DOHH2 (cell line): ENCODE measurements around the gene SLC16A10.

Experiments
- H3F3A ChIP-seq: fragments of 200-600 bp; sonication (generic), shearing (Covaris generic); 2 replicates; pipeline ENCODE4 v1.6.0; 2016; ENCODE audit warnings: antibody characterized with exemption, mild to moderate bottlenecking; ENCODE audit not compliant: control insufficient read depth, insufficient read depth
- H3K27ac ChIP-seq: fragments of 200-600 bp; sonication (generic); 2 replicates; pipeline ENCODE4 v1.5.1; 2014; ENCODE audit warnings: low read depth, mild to moderate bottlenecking, low read length, moderate library complexity
- H3K27me3 ChIP-seq: fragments of 200-600 bp; sonication (generic); 2 replicates; pipeline ENCODE4 v1.6.1; 2014; ENCODE audit warnings: mild to moderate bottlenecking, low read length, mixed read lengths; ENCODE audit not compliant: control insufficient read depth
- H3K36me3 ChIP-seq: fragments of 200-600 bp; sonication (generic); 2 replicates; pipeline ENCODE4 v1.6.1; 2014; ENCODE audit warnings: mild to moderate bottlenecking, low read length, moderate library complexity, mixed read lengths; ENCODE audit not compliant: control insufficient read depth
- H3K4me1 ChIP-seq: fragments of 200-600 bp; sonication (generic); 2 replicates; pipeline ENCODE4 v1.6.1; 2014; ENCODE audit warnings: mild to moderate bottlenecking, low read length, mixed read lengths; ENCODE audit not compliant: control insufficient read depth
- H3K4me2 ChIP-seq: fragments of 200-600 bp; sonication (generic); 2 replicates; pipeline ENCODE4 v1.6.0; 2014; ENCODE audit warnings: mild to moderate bottlenecking, low read length, moderate library complexity
- H3K4me3 ChIP-seq: fragments of 200-600 bp; sonication (generic); 2 replicates; pipeline ENCODE4 v1.5.1; 2014; ENCODE audit warnings: mild to moderate bottlenecking, low read length, mixed read lengths
- H3K79me2 ChIP-seq: fragments of 200-600 bp; sonication (generic); 2 replicates; pipeline ENCODE4 v1.6.1; 2014; ENCODE audit warnings: mild to moderate bottlenecking, low read length, mixed read lengths; ENCODE audit not compliant: control insufficient read depth
- H3K9me2 ChIP-seq: fragments of 200-600 bp; sonication (generic); replicated peaks from 2 replicates; pipeline ENCODE4 v1.6.1; 2014; ENCODE audit warnings: mild to moderate bottlenecking, low read length, mixed read lengths; ENCODE audit not compliant: control insufficient read depth
- H3K9me3 ChIP-seq: fragments of 200-600 bp; sonication (generic); 2 replicates; pipeline ENCODE4 v1.6.1; 2014; ENCODE audit warnings: antibody characterized with exemption, low read length, mixed read lengths; ENCODE audit not compliant: control insufficient read depth, insufficient read depth
- H4K20me1 ChIP-seq: fragments of 200-600 bp; sonication (generic); 2 replicates; pipeline ENCODE4 v1.6.0; 2014; ENCODE audit warnings: low read depth, mild to moderate bottlenecking, antibody characterized with exemption, low read length, moderate library complexity; ENCODE audit not compliant: control insufficient read depth, insufficient read depth
- EZH2phosphoT487 ChIP-seq: fragments of 200-600 bp; sonication (generic); IDR thresholded peaks from 2 replicates; pipeline ENCODE4 v1.6.1; 2017; ENCODE audit warnings: borderline replicate concordance, mild to moderate bottlenecking, antibody characterized with exemption, low read length, moderate library complexity, mixed read lengths
- TF ChIP-seq, protein P1 (sequence below): fragments of 200-600 bp; sonication (generic); IDR thresholded peaks from one replicate; pipeline ENCODE4 v1.5.1; 2014; ENCODE audit warnings: antibody characterized with exemption, mild to moderate bottlenecking, low read depth, low read length; ENCODE audit not compliant: poor library complexity, severe bottlenecking

SLC16A10 gene

DNA sequence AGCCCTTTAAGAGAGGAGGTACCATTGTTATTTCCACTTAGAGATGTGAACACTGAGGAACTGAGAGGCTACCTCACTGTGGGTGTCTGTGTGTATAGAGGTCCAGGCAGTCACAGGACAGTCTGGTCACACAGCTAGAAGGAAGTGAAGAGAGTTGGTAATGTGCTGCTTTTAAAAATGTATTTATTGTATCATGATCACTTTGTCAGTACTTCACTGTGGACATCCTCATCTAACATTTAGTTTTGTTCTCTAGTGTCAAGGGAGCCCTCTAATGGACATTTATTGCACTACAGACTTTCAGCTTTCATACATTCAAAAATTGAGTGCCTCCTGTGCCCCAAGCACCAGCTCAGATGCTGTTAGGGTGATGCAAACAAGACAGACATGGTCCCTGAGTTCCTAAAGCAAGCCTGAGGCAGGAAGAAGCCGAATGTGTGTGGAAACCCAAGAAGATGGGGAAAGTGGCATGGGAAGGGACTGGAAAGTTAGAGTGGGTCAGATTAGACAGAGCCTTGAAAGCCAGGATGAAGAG, 123.0 kb downstream of the SLC16A10 start:
- no peaks in the 10 kb centered on the region for H3F3A ChIP-seq
- no peaks in the 10 kb centered on the region for H3K79me2 ChIP-seq
- no peaks in the 10 kb centered on the region for H3K36me3 ChIP-seq
- no peaks in the 10 kb centered on the region for H3K9me3 ChIP-seq
- TF ChIP-seq, protein P1, sequence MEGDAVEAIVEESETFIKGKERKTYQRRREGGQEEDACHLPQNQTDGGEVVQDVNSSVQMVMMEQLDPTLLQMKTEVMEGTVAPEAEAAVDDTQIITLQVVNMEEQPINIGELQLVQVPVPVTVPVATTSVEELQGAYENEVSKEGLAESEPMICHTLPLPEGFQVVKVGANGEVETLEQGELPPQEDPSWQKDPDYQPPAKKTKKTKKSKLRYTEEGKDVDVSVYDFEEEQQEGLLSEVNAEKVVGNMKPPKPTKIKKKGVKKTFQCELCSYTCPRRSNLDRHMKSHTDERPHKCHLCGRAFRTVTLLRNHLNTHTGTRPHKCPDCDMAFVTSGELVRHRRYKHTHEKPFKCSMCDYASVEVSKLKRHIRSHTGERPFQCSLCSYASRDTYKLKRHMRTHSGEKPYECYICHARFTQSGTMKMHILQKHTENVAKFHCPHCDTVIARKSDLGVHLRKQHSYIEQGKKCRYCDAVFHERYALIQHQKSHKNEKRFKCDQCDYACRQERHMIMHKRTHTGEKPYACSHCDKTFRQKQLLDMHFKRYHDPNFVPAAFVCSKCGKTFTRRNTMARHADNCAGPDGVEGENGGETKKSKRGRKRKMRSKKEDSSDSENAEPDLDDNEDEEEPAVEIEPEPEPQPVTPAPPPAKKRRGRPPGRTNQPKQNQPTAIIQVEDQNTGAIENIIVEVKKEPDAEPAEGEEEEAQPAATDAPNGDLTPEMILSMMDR = peak; percentile 82
- no peak for TF ChIP-seq EZH2phosphoT487
- H3K4me2 ChIP-seq = no peak overlapping the region
- H3K4me3 ChIP-seq = no peak overlapping the region
- no peaks in the 10 kb centered on the region for H3K9me2 ChIP-seq
- H4K20me1 ChIP-seq = no peaks in the 10 kb centered on the region
- H3K27ac ChIP-seq = no peak overlapping the region
- no peaks in the 10 kb centered on the region for H3K4me1 ChIP-seq
- peaks cover 4% of the 10 kb centered on the region; the same call in 1 of the 2 replicates for H3K27me3 ChIP-seq

- no peaks in the 10 kb centered on the region for H3F3A ChIP-seq
- no peak overlapping the region for H3K4me3 ChIP-seq
- H3K27ac ChIP-seq = no peak overlapping the region
- H3K9me3 ChIP-seq = no peaks in the 10 kb centered on the region
- H3K4me2 ChIP-seq = no peak overlapping the region
- H3K79me2 ChIP-seq = no peaks in the 10 kb centered on the region
- TF ChIP-seq, protein P1 = no peak
- no peak for TF ChIP-seq EZH2phosphoT487
- no peaks in the 10 kb centered on the region for H3K9me2 ChIP-seq
- H3K36me3 ChIP-seq = no peaks in the 10 kb centered on the region
- peaks cover 4% of the 10 kb centered on the region; the same call in 1 of the 2 replicates for H3K27me3 ChIP-seq
- no peaks in the 10 kb centered on the region for H3K4me1 ChIP-seq
- no peaks in the 10 kb centered on the region for H4K20me1 ChIP-seq
Measured at GRCh38 chr6:111211411-111212030, 124.2 kb downstream of the SLC16A10 start.

- Histone ChIP-seq H3K4me1 (no peaks in the 10 kb centered on the region), H3K36me3 (no peaks in the 10 kb centered on the region), H3K79me2 (no peaks in the 10 kb centered on the region), H3F3A (no peaks in the 10 kb centered on the region), H3K9me3 (no peaks in the 10 kb centered on the region), H4K20me1 (no peaks in the 10 kb centered on the region), H3K9me2 (no peaks in the 10 kb centered on the region), H3K4me3 (no peak overlapping the region), H3K27ac (no peak overlapping the region), H3K27me3 (no peaks in the 10 kb centered on the region), H3K4me2 (no peak overlapping the region)
- TF ChIP-seq, protein P1 = no peak
- no peak for TF ChIP-seq EZH2phosphoT487
Measured at GRCh38 chr6:111212625-111213024, 125.3 kb downstream of the SLC16A10 start.
